ENCODE results near the gene NLN.
"Not testable (repeated sequence)": the region's sequence is repeated elsewhere in the genome, so short reads cannot be mapped to it uniquely, and the experiment has no call there.

NLN gene

GRCh38 chr5:65721720-65722574, at the start of gene NLN, which contains the start of gene SGTB:
Gene NLN, plus strand, starts transcription at chr5:65722205. Its CDS starts 169 bp downstream, at chr5:65722374.
Gene SGTB, minus strand, starts transcription at chr5:65722109. Its CDS starts 1,302 bp downstream, at chr5:65720807.
- DNase-seq (ENCODE audit: low read depth), result peak; percentile 78

- no peak for DNase-seq (ENCODE audit: low read depth)
Measured at GRCh38 chr5:65672796-65673195, 49.2 kb upstream of the NLN start.

- DNase-seq (ENCODE audit: low read depth), result no peak
Measured at GRCh38 chr5:65674749-65675148, 47.3 kb upstream of the NLN start.

- DNase-seq (ENCODE audit: low read depth), result not testable (repeated sequence)
Measured at GRCh38 chr5:65676056-65676455, 45.9 kb upstream of the NLN start.

- DNase-seq (ENCODE audit: low read depth), result no peak
Measured at GRCh38 chr5:65682148-65682547, 39.9 kb upstream of the NLN start.

- DNase-seq (ENCODE audit: low read depth), result no peak
Measured at GRCh38 chr5:65693121-65693520, 28.9 kb upstream of the NLN start.

GRCh38 chr5:65695162-65695755, 26.7 kb upstream of the NLN start:
- DNase-seq (ENCODE audit: low read depth), result no peak

GRCh38 chr5:65695896-65696295, 26.1 kb upstream of the NLN start:
- DNase-seq (ENCODE audit: low read depth), result no peak

GRCh38 chr5:65696892-65697291, 25.1 kb upstream of the NLN start:
- no peak for DNase-seq (ENCODE audit: low read depth)

- DNase-seq (ENCODE audit: low read depth), result no peak
Measured at GRCh38 chr5:65699338-65699737, 22.7 kb upstream of the NLN start.

GRCh38 chr5:65702036-65702435, 20.0 kb upstream of the NLN start:
- DNase-seq (ENCODE audit: low read depth), result no peak

- no peak for DNase-seq (ENCODE audit: low read depth)
Measured at GRCh38 chr5:65704621-65705239, 17.3 kb upstream of the NLN start.

- no peak for DNase-seq (ENCODE audit: low read depth)
Measured at GRCh38 chr5:65707663-65708062, 14.3 kb upstream of the NLN start.

GRCh38 chr5:65708145-65708544, 13.9 kb upstream of the NLN start:
- no peak for DNase-seq (ENCODE audit: low read depth)

GRCh38 chr5:65718576-65719310, 3.3 kb upstream of the NLN start:
- DNase-seq (ENCODE audit: low read depth), result no peak

- DNase-seq (ENCODE audit: low read depth), result no peak
Measured at GRCh38 chr5:65721050-65721719, 820 bp upstream of the NLN start.

- no peak for DNase-seq (ENCODE audit: low read depth)
Measured at GRCh38 chr5:65722575-65723403, 784 bp downstream of the NLN start.

- no peak for DNase-seq (ENCODE audit: low read depth)
Measured at GRCh38 chr5:65727491-65728156, 5.6 kb downstream of the NLN start.

- no peak for DNase-seq (ENCODE audit: low read depth)
Measured at GRCh38 chr5:65728218-65728617, 6.2 kb downstream of the NLN start.

GRCh38 chr5:65730910-65731309, 8.9 kb downstream of the NLN start:
- DNase-seq (ENCODE audit: low read depth), result no peak

Data from activated T-cell treated with anti-CD3 and anti-CD28 coated beads for 24 hours (primary cell).